Measurements from ENCODE around the gene C3orf80. TPM values are rescaled to one million over a fixed set of nuclear protein-coding genes. Genes with fewer than 3 reads are reported as not detected.

The C3orf80 gene
- total RNA-seq, 1 experiment from 2014 or later, result 0.13 TPM

- H3K4ac ChIP-seq (ENCODE audit: low read depth, low read length), result no peak overlapping the region
- H3K27ac ChIP-seq (ENCODE audit: insufficient read length, low read depth, low read length), result no peak overlapping the region
- no peak overlapping the region for H2AK5ac ChIP-seq (ENCODE audit: insufficient read length, low read length)
- no peak overlapping the region for H3K56ac ChIP-seq (ENCODE audit: insufficient read length, low read depth, low read length)
- H4K20me1 ChIP-seq (ENCODE audit: control insufficient read depth, insufficient read depth, insufficient read length), result no peaks in the 10 kb centered on the region
- no peaks in the 10 kb centered on the region for H3K4me1 ChIP-seq (ENCODE audit: insufficient read depth, low read length)
- H3K79me1 ChIP-seq (ENCODE audit: insufficient read depth, low read depth, low read length, poor library complexity, severe bottlenecking), result no peaks in the 10 kb centered on the region
- WGBS (ENCODE audit: extremely low coverage, insufficient read length, low lambda C conversion rate), result no CpG with 5 or more reads among the region's 87 CpGs
- H3K9ac ChIP-seq (ENCODE audit: extremely low read depth, insufficient read length, low read length), result no peak overlapping the region
- H2AFZ ChIP-seq (ENCODE audit: low read length), result no peak overlapping the region
- DNase-seq, result peak; percentile 53
- H2BK15ac ChIP-seq (ENCODE audit: low read depth, low read length), result no peak overlapping the region
- H3K18ac ChIP-seq (ENCODE audit: insufficient read length, low read depth, low read length), result no peak overlapping the region
- Mint-ChIP-seq H3K9me3 (no peaks in the 10 kb centered on the region), H3K36me3 (ENCODE audit: insufficient read depth in 1 of 3, low read depth in 3 of 3) (no peaks in the 10 kb centered on the region), H3K4me3 (peak overlapping the region; percentile 58 to 86), H3K4me1 (peaks cover 16 to 17% of the 10 kb centered on the region in 2 experiments), H3K27me3 (ENCODE audit: low read depth) (peaks cover 76% of the 10 kb centered on the region), H3K27ac (no peak overlapping the region)
- H3K23me2 ChIP-seq (ENCODE audit: insufficient read length, low read depth, low read length, poor library complexity, severe bottlenecking), result peaks cover 18% of the 10 kb centered on the region
- no peak overlapping the region for H2BK20ac ChIP-seq (ENCODE audit: low read depth, low read length, poor library complexity, severe bottlenecking)
- H4K91ac ChIP-seq (ENCODE audit: insufficient read length, low read depth, low read length), result no peak overlapping the region
- H2BK12ac ChIP-seq (ENCODE audit: insufficient read length, low read depth, low read length), result no peak overlapping the region
- H3K9me3 ChIP-seq (ENCODE audit: control insufficient read depth, low read depth, low read length), result no peaks in the 10 kb centered on the region
- no peaks in the 10 kb centered on the region for H3K79me2 ChIP-seq (ENCODE audit: insufficient read depth, low read length)
- H3K14ac ChIP-seq (ENCODE audit: insufficient read depth, low read length), result no peak overlapping the region
- H3K4me2 ChIP-seq (ENCODE audit: insufficient read depth, insufficient read length, low read length), result peak overlapping the region; percentile 72
- no peak; the same call in 2 of the 3 replicates for TF ChIP-seq CTCF (conservative IDR thresholded peaks at IDR 0.05)
- no peak overlapping the region for H3T11ph ChIP-seq (ENCODE audit: low read length)
- no peak overlapping the region for H2BK120ac ChIP-seq (ENCODE audit: low read depth, low read length, poor library complexity, severe bottlenecking)
- no peak overlapping the region for H3K23ac ChIP-seq (ENCODE audit: insufficient read length, low read depth, low read length)
- no peak overlapping the region for H2BK5ac ChIP-seq (ENCODE audit: insufficient read length, low read length)
- H4K8ac ChIP-seq (replicated peaks; ENCODE audit: insufficient read length, low read depth, low read length), result no peak overlapping the region
- H3K27me3 ChIP-seq (ENCODE audit: insufficient read depth, low read length), result peaks cover 28% of the 10 kb centered on the region
- H4K5ac ChIP-seq (ENCODE audit: insufficient read length, low read depth, low read length), result no peak overlapping the region
Observed at GRCh38 chr3:160226026-160226907, 1.0 kb downstream of the C3orf80 start.
